Testis (tissue), 2 donors: ENCODE measurements around the gene AATF.

Experiments used
- CTCF ChIP-seq, 3 experiments: fragments of 450-650 bp in 2 of 3; fragments of 200-600 bp in 1 of 3; sonication (generic) in 1 of 3; IDR thresholded peaks; one replicate each; pipeline ENCODE4 v1.5.1; 2016 to 2019; ENCODE audit warnings: antibody characterized with exemption in 3 of 3, mild to moderate bottlenecking in 2 of 3, moderate library complexity in 1 of 3
- POLR2A ChIP-seq: fragments of 450-650 bp; IDR thresholded peaks from one replicate; pipeline ENCODE4 v1.6.1; 2017; ENCODE audit warnings: antibody characterized with exemption, mild to moderate bottlenecking, moderate library complexity

GRCh38 chr17:36919407-36919968 lies 29.3 kb upstream of the AATF start:
- no peak for TF ChIP-seq CTCF (IDR thresholded peaks at IDR 0.05)
- no peak for TF ChIP-seq POLR2A
